Measurements from ENCODE around the gene SMC1B.

GRCh38 chr22:45442116-45442515, 28.7 kb upstream of the SMC1B start:
- TF ChIP-seq POLR2A (IDR thresholded peaks at IDR 0.05): no peak
- TF ChIP-seq CTCF (IDR thresholded peaks at IDR 0.05): no peak
- no peak for TF ChIP-seq EP300 (IDR thresholded peaks at IDR 0.05; ENCODE audit: low read depth)

Measured in transverse colon (tissue), 3 donors.